Activated naive CD4-positive, alpha-beta T cell treated with anti-CD3 and anti-CD28 coated beads, Interleukin-2, amount 50 U/mL, for 72 hours (primary cell): ENCODE measurements around the gene KCNJ2. TPM values are rescaled to one million over a fixed set of nuclear protein-coding genes. Genes with fewer than 3 reads are reported as not detected.

Source experiments
- ATAC-seq, 2 donors: fragments of 150-1000 bp; cut with Tn5 transposase; 2 replicates each; pipeline ENCODE4 v1.10.0; 2021; ENCODE audit warnings: mild to moderate bottlenecking in 2 of 2, moderate library complexity in 2 of 2
- DNase-seq, 2 donors: peaks; one replicate each; pipeline ENCODE4 v3.0.0; 2021 to 2022; ENCODE audit warnings: low spot score in 2 of 2
- H3K27ac Mint-ChIP-seq, 2 donors: one replicate each; pipeline ENCODE4 v1.8.0; 2022; ENCODE audit warnings: mild to moderate bottlenecking in 2 of 2, mixed read lengths in 2 of 2
- H3K36me3 Mint-ChIP-seq, 2 donors: one replicate each; pipeline ENCODE4 v1.8.0; 2022; ENCODE audit warnings: mixed read lengths in 2 of 2
- H3K9me3 Mint-ChIP-seq, 2 donors: one replicate each; pipeline ENCODE4 v1.8.0; 2022; ENCODE audit warnings: mixed read lengths in 2 of 2
- total RNA-seq, 2 donors: library from RNA; stranded (reverse); gene quantifications; one replicate each; pipeline ENCODE4 v1.2.3, GENCODE V29; 2022

KCNJ2 gene
- total RNA-seq, 2 donors from 2014 or later, result 0.05 TPM; not detected in 1

DNA sequence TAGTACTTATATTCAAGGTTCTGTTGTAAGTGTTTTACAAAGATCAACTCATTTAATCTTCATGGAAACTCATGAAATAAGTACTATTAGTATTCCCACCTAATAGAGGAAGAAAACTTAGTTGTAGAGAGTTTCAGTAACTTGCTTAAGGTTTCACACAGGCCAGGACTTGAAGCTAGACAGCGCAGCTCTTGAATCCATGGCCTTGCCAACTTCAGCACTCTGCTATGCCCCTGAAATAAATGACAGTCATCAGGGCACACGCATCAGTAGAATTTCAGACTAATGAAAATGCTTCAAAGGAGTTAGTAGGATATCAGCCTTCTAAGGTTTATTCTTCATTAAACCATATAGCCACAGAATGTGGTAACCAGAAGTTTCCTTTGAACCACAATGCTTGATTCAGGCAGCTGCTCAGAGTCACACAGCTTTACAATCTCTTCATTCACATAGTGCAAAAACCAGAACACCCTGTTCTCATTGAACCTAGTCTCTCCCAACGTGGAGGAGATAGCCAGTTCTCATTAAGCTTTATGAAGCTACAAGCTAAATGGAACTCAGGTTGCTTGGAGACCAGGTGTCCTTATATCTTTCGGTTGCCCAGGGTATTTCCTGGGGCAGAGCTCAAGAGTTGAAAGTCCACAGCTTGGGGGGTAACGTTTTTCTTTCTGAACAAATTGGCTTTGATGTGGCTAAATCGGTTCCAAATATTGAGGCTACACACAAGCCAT is 39.7 kb downstream of the KCNJ2 start:
- H3K9me3 Mint-ChIP-seq, result peaks cover 0 to 7% of the 10 kb centered on the region in 2 donors
- no peak overlapping the region for H3K27ac Mint-ChIP-seq
- no peaks in the 10 kb centered on the region for H3K36me3 Mint-ChIP-seq
- DNase-seq (no peak), ATAC-seq (no peak)

DNA sequence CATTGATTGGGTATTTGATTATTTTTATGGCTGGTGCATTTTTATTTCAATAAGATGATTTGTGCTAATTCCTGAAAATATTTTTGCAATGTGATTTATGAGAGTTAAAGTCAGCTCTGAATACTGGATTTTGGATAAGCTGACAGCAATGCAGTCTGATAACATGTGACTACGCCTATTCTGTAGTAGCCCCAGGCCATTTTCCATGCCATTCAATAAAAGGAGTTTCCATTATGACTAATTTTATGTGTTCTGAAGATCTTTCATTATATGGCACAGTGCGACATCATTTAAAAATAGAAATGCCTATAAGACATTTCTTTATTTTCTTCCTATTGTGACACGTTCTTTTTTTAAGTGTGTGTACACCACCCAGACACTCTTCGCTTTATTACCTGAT is 46.3 kb downstream of the KCNJ2 start:
- no peaks in the 10 kb centered on the region for H3K36me3 Mint-ChIP-seq
- no peak for ATAC-seq
- no peak for DNase-seq
- H3K27ac Mint-ChIP-seq, result no peak overlapping the region
- H3K9me3 Mint-ChIP-seq, result peaks cover 0 to 7% of the 10 kb centered on the region in 2 donors

DNA sequence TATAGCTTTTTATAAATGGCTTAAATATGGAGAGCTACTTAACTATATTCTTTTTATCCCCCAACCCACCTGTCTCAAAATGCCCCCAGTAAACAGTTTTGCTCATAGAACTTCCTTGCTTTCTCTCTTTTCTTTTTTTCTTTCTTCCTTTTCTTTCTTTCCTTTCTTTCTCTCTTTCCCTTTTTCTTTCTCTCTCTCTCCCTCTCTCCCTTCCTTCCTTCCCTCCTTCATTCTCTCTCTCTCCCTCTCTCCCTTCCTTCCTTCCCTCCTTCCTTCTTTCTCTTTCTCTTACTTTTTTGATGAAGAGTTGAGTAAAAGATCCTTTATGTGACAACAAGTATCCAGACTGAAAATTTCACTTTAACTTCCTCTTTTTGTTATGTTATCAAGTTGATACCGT is 48.2 kb downstream of the KCNJ2 start:
- no peaks in the 10 kb centered on the region for H3K36me3 Mint-ChIP-seq
- no peak overlapping the region for H3K27ac Mint-ChIP-seq
- ATAC-seq, result no peak
- no peak for DNase-seq
- peaks cover 0 to 7% of the 10 kb centered on the region in 2 donors for H3K9me3 Mint-ChIP-seq

DNA sequence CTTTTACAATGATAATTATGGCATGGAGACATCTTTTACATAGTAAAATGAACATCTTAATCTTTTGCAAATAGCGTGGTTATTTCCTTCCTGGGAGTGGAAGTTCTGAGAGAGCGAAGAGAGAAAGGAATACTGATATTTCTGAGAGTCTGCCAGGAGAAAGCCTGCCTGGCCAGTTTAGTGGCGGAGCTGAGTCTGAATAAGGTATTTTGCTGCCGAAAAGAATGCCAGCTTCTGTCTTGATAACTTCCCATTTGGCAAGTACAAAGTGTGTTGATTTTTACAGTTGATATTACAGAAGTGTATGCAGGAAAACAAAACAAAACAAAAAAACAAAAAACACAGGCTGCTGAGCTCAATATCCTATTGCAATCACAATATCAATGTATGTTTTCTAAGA is 55.9 kb downstream of the KCNJ2 start:
- ATAC-seq (no peak), DNase-seq (no peak)
- H3K36me3 Mint-ChIP-seq, result no peaks in the 10 kb centered on the region
- H3K9me3 Mint-ChIP-seq, result peaks cover 5 to 6% of the 10 kb centered on the region in 2 donors
- H3K27ac Mint-ChIP-seq, result no peak overlapping the region

Other genes starting within 250 kb of the KCNJ2 start
- not detected for gene KCNJ16, start 94.3 kb upstream of the KCNJ2 start, total RNA-seq